HTR-8/SVneo (cell line): ENCODE results near the gene DCAF8.

ENCODE experiments used
- DNase-seq: peaks from one replicate; pipeline ENCODE4 v3.0.0; 2011; ENCODE audit warnings: low spot score, mixed read lengths; ENCODE audit not compliant: insufficient read length
- FAIRE-seq: peaks from 2 replicates; lab custom pipeline; 2011; peaks lifted over from hg19 to GRCh38; lab: Jason Lieb, UNC

Gene DCAF8

GRCh38 chr1:160186729-160187128, 75.6 kb downstream of the DCAF8 start:
- DNase-seq, result no peak
- FAIRE-seq, result no peak

- DNase-seq (no peak), FAIRE-seq (no peak)
These were observed 76.1 kb downstream of the DCAF8 start for GRCh38 chr1:160186246-160186645.

GRCh38 chr1:160179336-160179735, 83.0 kb downstream of the DCAF8 start:
- FAIRE-seq, result no peak
- DNase-seq, result no peak

GRCh38 chr1:160178731-160179130, 83.6 kb downstream of the DCAF8 start:
- no peak for FAIRE-seq

GRCh38 chr1:160177667-160178066, 84.7 kb downstream of the DCAF8 start:
- DNase-seq, result no peak
- no peak for FAIRE-seq

More at GRCh38 chr1:160178731-160179130, 83.6 kb downstream of the DCAF8 start:
- DNase-seq, result no peak

- DNase-seq, result no peak
- FAIRE-seq, result no peak
These were observed 85.1 kb downstream of the DCAF8 start for GRCh38 chr1:160177231-160177630.

- DNase-seq, result no peak
- no peak for FAIRE-seq
These were observed 90.4 kb downstream of the DCAF8 start for GRCh38 chr1:160171980-160172379.

GRCh38 chr1:160171354-160171753, 91.0 kb downstream of the DCAF8 start:
- FAIRE-seq (no peak), DNase-seq (no peak)

- DNase-seq, result no peak
- no peak for FAIRE-seq
These were observed 92.6 kb downstream of the DCAF8 start for GRCh38 chr1:160169553-160170399.

GRCh38 chr1:160168609-160169369, 93.6 kb downstream of the DCAF8 start:
- FAIRE-seq (no peak), DNase-seq (no peak)

- DNase-seq (no peak), FAIRE-seq (no peak)
These were observed 94.3 kb downstream of the DCAF8 start for GRCh38 chr1:160168016-160168415.

GRCh38 chr1:160167580-160167979, 94.8 kb downstream of the DCAF8 start:
- DNase-seq (no peak), FAIRE-seq (no peak)

- FAIRE-seq (no peak), DNase-seq (no peak)
These were observed 95.3 kb downstream of the DCAF8 start for GRCh38 chr1:160167056-160167455.

- no peak for DNase-seq
- no peak for FAIRE-seq
These were observed 96.0 kb downstream of the DCAF8 start for GRCh38 chr1:160166166-160166868.
